MM.1S (cell line): ENCODE measurements around the gene ZFP69B.

ENCODE experiments used
- CTCF ChIP-seq: fragments of 300-600 bp; sonication (generic); IDR thresholded peaks from 2 replicates; pipeline ENCODE4 v1.5.1; 2016; ENCODE audit warnings: antibody characterized with exemption, low read length, mixed read lengths
- EZH2 ChIP-seq: fragments of 300-600 bp; sonication (generic); optimal IDR thresholded peaks from 2 replicates; pipeline ENCODE3; 2017; ENCODE audit warnings: low read depth, mild to moderate bottlenecking, antibody characterized with exemption, low read length, mixed read lengths
- EZH2phosphoT487 ChIP-seq: fragments of 300-600 bp; sonication (generic); IDR thresholded peaks from 2 replicates; pipeline ENCODE4 v1.6.1; 2018; ENCODE audit warnings: antibody characterized with exemption, low read length

GRCh38 chr1:40423264-40423642 is 27.0 kb upstream of the ZFP69B start:
- TF ChIP-seq CTCF = no peak
- no peak for TF ChIP-seq EZH2phosphoT487
- TF ChIP-seq EZH2 = no peak
